WI38 (cell line): ENCODE measurements around the gene UNCX.

ENCODE experiments used
- H3K4me3 ChIP-seq: 2 replicates; pipeline ENCODE4 v1.5.1; 2011; ENCODE audit warnings: low read depth, mild to moderate bottlenecking, control low read depth, low read length
- TF ChIP-seq, protein P1 (sequence below): IDR thresholded peaks from 2 replicates; pipeline ENCODE4 v1.5.1; 2012; ENCODE audit warnings: low read depth, mild to moderate bottlenecking, control low read depth, low read length

Gene UNCX

DNA sequence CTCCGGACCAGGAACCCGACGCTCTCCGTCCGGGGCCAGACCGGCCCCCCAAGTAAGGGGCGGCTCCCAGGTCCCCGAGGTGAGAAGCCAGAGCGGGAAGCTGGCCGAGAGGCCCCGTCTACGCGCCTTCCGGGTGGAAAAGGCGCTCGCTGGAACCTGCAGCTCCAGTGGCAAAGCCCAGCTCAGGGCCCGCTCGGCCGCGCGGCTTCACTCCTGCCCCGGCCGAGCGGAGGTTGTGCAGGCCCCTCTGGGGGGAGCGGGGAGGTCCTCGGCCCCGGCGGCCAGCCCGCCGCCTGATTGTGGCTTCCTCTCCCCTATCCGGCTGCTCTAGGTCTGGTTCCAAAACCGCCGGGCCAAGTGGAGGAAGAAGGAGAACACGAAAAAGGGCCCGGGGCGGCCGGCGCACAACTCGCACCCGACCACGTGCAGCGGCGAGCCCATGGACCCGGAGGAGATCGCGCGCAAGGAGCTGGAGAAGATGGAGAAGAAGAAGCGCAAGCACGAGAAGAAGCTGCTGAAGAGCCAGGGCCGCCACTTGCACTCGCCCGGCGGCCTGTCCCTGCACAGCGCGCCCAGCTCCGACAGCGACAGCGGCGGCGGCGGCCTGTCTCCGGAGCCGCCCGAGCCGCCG is 2.9 kb downstream of the UNCX start:
- TF ChIP-seq, protein P1, sequence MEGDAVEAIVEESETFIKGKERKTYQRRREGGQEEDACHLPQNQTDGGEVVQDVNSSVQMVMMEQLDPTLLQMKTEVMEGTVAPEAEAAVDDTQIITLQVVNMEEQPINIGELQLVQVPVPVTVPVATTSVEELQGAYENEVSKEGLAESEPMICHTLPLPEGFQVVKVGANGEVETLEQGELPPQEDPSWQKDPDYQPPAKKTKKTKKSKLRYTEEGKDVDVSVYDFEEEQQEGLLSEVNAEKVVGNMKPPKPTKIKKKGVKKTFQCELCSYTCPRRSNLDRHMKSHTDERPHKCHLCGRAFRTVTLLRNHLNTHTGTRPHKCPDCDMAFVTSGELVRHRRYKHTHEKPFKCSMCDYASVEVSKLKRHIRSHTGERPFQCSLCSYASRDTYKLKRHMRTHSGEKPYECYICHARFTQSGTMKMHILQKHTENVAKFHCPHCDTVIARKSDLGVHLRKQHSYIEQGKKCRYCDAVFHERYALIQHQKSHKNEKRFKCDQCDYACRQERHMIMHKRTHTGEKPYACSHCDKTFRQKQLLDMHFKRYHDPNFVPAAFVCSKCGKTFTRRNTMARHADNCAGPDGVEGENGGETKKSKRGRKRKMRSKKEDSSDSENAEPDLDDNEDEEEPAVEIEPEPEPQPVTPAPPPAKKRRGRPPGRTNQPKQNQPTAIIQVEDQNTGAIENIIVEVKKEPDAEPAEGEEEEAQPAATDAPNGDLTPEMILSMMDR, result no peak
- no peak overlapping the region for H3K4me3 ChIP-seq

DNA sequence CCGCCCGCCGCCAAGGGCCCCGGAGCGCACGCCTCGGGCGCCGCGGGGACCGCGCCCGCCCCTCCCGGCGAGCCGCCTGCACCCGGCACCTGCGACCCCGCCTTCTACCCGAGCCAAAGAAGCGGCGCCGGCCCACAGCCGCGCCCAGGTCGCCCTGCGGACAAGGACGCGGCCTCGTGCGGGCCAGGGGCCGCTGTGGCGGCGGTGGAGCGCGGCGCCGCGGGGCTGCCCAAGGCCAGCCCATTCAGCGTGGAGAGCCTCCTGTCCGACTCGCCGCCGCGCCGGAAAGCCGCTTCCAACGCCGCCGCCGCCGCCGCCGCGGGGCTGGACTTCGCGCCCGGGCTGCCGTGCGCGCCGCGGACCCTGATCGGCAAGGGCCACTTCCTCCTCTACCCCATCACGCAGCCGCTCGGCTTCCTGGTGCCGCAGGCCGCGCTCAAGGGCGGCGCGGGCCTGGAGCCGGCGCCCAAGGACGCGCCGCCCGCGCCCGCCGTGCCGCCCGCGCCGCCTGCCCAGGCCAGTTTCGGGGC is 3.5 kb downstream of the UNCX start:
- TF ChIP-seq, protein P1, result no peak
- H3K4me3 ChIP-seq, result no peak overlapping the region

DNA sequence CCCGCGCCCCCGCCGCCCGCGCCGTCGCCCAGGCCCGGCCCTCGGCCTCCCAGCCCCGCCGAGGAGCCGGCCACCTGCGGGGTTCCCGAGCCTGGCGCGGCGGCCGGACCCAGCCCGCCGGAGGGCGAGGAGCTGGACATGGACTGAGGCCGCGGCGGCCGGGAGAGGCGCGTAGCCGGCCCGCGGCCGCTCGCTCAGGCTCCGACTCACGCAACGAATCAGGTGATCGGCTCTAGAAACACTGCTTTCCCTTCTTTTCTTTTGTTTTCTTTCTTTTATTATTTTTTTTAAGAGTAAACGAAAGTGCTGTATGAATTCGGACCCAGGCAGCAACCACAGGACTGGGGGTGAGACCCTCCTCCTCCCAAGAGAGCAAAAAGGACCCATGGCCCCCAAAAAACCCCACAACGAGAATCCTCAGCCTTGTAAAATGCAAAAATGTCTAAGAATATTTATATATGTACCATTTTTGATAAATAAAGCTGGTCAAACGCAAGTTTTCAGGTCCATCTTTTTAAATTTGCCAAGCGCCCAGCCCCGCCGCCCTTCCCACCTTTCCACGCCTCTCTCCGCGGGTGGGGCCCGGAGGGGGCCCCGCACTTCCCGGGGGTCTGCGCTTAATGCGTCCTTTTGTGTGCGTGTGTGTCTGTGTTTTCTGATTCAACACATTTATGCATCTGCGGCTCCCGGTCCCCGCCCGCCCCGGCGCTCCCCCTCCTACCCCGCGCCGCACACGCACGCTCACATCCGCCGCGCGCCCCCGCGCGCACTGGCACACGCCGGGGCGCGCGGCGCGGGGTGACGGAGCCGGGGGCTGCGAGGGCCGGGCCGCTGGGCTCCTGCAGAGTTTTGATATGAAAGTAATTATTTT is 4.4 kb downstream of the UNCX start:
- H3K4me3 ChIP-seq, result no peak overlapping the region
- TF ChIP-seq, protein P1, result no peak

DNA sequence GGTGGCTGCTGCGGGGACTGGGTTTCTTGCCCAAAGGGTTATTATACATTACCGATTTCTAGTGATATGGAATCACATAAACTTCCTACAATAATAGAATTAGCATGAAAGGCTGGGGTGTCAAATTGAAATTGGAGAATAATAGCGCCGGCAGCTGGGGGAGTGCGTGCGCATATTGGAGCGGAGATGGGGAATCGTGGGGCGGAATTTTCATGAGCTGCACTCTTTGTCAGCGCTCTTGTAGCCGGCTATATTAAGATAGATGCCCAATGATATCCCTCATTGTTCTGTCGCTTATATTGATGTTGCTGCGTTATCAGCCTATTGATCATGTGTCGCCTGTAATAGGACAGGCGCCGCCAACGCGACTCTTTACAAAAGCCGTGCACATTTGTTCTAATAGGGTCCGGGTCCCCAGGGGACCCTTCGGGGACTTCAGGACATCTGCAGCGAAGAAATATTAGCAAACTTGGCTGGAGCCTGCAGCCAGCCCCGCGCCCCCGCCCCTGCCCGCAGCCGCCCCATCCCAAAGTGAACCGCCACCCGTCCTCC is 5.1 kb downstream of the UNCX start:
- H3K4me3 ChIP-seq, result no peak overlapping the region
- TF ChIP-seq, protein P1, result no peak

DNA sequence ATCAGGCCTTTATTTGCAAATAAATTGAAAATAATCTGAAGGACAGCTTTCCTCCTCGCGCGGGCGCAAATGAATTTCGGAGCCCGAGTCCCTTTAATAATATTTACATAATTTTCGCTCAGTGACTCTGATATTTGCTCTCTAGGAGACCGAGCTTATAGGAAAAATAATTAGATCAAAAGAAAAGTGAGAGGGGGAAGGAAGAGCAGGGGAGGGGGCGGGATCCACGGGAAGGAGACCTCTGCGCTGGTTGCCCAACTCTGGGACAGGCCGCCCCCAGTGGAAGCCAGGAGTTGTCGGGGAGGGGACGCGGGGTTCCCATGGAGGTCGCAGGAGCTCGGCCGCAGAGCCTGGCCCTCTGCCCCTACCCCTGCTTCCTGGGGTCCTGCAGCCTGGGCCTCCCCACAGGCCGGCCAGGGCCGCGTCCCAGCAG is 5.8 kb downstream of the UNCX start:
- TF ChIP-seq, protein P1, result no peak
- H3K4me3 ChIP-seq, result no peak overlapping the region

DNA sequence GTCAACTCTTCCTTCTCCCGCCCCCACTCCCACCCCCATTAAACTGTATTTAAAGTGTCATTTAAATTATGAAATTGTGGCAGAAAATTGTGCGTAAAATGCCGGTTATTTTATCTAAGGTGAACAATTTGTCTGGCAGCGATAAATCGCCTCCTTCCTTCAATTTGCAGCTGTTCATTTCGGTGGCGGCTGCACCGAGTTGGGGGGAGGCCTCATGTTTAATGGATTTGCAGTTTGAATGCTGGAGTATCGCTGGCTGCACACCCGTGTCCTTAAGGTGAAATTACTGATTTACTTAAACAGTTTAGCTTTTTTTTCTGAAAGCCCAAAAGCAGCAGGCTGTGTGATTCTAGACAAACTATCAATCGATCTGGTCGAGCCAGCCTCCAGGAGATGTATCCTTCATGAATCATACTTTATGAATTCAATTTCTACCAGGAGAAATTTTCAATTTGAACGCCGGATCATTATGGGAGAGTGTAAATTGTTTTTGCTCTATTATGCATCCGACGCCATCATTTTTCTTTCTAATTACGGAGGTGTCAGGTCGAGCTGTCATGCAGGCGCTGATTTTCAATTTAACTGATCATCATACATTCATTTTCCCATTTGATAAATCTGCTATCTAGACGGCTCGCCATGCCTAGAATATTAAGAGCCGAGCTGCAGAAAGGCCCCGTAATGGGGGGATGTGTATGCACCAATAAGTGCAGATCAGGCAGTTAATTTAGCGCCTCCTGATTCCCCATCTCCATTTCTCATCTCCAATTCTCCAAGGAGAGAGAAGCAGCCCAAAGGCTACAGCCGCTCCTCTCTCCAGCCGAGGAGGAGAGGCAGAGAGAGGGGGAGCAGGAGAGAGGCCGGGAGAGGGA is 6.5 kb downstream of the UNCX start:
- TF ChIP-seq, protein P1, result no peak
- no peak overlapping the region for H3K4me3 ChIP-seq
